HL-60 (cell line): Measurements from ENCODE around the gene NEK10.

Experiments used
- POLR2AphosphoS5 ChIP-seq: IDR thresholded peaks from 2 replicates; pipeline ENCODE4 v1.6.1; 2012; ENCODE audit warnings: low read depth
- TF ChIP-seq, protein P1 (sequence below): IDR thresholded peaks from one replicate; pipeline ENCODE4 v1.5.1; 2011; ENCODE audit warnings: low read length, control low read depth, inconsistent platforms; ENCODE audit not compliant: insufficient read depth
- TF ChIP-seq, protein P2 (sequence below): IDR thresholded peaks from 2 replicates; pipeline ENCODE4 v1.6.1; 2012; ENCODE audit warnings: low read depth; ENCODE audit not compliant: insufficient replicate concordance

DNA sequence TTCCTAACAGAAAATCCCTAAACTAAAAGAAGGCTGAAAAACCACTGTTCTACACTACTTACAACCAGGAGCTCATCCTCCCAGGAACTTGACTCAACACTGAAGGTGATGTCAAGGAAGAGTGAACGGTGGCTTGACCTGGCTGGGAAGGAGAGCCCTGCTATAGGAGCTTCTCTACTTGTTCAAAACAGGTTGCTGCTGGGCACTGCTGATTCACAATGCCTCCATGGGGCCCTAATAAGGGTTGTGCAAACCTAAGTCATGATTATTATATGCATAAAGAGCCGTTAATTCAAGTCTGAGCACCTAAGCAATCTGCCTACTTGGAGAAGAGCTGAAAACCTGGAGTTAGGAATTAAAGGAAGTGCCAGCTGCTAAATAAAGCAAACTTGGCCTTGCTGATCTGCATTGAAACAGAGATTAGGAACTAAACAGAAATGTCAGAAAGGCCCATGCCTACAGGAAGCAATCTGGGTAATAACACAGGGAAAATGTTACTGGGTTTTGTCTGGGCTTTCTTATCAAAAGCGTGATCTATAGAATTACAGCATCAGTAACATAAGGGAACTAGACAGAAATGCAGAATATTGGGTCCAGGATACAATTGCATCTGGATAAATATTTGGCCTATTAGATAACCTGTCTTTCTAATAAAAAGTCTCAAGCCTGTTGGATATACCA, 243.2 kb downstream of the NEK10 start:
- TF ChIP-seq, protein P1, sequence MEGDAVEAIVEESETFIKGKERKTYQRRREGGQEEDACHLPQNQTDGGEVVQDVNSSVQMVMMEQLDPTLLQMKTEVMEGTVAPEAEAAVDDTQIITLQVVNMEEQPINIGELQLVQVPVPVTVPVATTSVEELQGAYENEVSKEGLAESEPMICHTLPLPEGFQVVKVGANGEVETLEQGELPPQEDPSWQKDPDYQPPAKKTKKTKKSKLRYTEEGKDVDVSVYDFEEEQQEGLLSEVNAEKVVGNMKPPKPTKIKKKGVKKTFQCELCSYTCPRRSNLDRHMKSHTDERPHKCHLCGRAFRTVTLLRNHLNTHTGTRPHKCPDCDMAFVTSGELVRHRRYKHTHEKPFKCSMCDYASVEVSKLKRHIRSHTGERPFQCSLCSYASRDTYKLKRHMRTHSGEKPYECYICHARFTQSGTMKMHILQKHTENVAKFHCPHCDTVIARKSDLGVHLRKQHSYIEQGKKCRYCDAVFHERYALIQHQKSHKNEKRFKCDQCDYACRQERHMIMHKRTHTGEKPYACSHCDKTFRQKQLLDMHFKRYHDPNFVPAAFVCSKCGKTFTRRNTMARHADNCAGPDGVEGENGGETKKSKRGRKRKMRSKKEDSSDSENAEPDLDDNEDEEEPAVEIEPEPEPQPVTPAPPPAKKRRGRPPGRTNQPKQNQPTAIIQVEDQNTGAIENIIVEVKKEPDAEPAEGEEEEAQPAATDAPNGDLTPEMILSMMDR: no peak
- TF ChIP-seq, protein P2, sequence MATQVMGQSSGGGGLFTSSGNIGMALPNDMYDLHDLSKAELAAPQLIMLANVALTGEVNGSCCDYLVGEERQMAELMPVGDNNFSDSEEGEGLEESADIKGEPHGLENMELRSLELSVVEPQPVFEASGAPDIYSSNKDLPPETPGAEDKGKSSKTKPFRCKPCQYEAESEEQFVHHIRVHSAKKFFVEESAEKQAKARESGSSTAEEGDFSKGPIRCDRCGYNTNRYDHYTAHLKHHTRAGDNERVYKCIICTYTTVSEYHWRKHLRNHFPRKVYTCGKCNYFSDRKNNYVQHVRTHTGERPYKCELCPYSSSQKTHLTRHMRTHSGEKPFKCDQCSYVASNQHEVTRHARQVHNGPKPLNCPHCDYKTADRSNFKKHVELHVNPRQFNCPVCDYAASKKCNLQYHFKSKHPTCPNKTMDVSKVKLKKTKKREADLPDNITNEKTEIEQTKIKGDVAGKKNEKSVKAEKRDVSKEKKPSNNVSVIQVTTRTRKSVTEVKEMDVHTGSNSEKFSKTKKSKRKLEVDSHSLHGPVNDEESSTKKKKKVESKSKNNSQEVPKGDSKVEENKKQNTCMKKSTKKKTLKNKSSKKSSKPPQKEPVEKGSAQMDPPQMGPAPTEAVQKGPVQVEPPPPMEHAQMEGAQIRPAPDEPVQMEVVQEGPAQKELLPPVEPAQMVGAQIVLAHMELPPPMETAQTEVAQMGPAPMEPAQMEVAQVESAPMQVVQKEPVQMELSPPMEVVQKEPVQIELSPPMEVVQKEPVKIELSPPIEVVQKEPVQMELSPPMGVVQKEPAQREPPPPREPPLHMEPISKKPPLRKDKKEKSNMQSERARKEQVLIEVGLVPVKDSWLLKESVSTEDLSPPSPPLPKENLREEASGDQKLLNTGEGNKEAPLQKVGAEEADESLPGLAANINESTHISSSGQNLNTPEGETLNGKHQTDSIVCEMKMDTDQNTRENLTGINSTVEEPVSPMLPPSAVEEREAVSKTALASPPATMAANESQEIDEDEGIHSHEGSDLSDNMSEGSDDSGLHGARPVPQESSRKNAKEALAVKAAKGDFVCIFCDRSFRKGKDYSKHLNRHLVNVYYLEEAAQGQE: no peak
- no peak for TF ChIP-seq POLR2AphosphoS5
